ENCODE data around the gene MALRD1. TPM values are rescaled to one million over a fixed set of nuclear protein-coding genes. Genes with fewer than 3 reads are reported as not detected.

MALRD1 gene
- total RNA-seq, 1 experiment from 2014 or later, result not detected

DNA sequence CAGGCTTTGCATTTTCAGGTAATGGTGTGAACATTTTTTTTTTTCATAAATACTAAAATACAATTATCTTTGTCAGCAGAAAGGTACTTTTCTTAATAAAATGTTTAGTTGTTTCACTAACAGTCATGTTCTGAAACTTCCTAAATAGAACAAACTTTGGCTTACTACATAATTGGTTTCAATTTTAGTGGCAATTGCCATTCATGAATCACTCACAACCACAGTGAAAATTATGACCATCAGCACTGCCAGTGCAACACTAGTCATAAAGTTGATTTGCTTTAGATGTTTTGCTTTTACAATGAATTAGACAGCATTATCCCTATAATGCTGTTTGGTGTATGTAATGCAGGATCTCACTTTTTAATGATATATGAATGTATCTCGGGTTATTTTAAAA is 470.0 kb downstream of the MALRD1 start:
- H3K36me3 ChIP-seq (ENCODE audit: control insufficient read depth, insufficient read depth, low read length), result no peaks in the 10 kb centered on the region
- intact Hi-C loops (cut with micrococcal nuclease; ENCODE audit: unreplicated experiment), result no loop called here
- no TSS peak for BruUV-seq (replicated peaks)
- no peaks in the 10 kb centered on the region for H3K27me3 ChIP-seq (ENCODE audit: control insufficient read depth, insufficient read depth, low read length)
- H3K4me3 ChIP-seq (ENCODE audit: low read depth in 2 of 2, low read length in 2 of 2), result no peak overlapping the region
- CTCF ChIA-PET, result no interaction called here
- in situ Hi-C loops (cut with HindIII; ENCODE audit: low pct_unique_long_range_greater_than_20kb, low sequenced_read_pairs), result no loop called here
- H3K9me3 ChIP-seq (ENCODE audit: control insufficient read depth, insufficient read depth, low read depth, low read length), result no peaks in the 10 kb centered on the region
- no peak for DNase-seq (ENCODE audit: low read depth, low spot score)
- no peaks in the 10 kb centered on the region for H3K4me1 ChIP-seq (ENCODE audit: control insufficient read depth, insufficient read depth, low read length)
- POLR2A ChIA-PET, result no interaction called here
- ATAC-seq, result no peak
- H3K27ac ChIP-seq (ENCODE audit: low read length), result no peak overlapping the region
- TF ChIP-seq SIN3A (IDR thresholded peaks at IDR 0.05; ENCODE audit: borderline replicate concordance, insufficient read depth, low read depth, low read length), result no peak
- TF ChIP-seq POLR2AphosphoS5 (IDR thresholded peaks at IDR 0.05; ENCODE audit: low read depth, low read length), result no peak
- TF ChIP-seq CTCF (IDR thresholded peaks at IDR 0.05), result no peak
- TF ChIP-seq TCF7L2 (IDR thresholded peaks at IDR 0.05; ENCODE audit: low read depth, low read length), result no peak
- TF ChIP-seq REST (IDR thresholded peaks at IDR 0.05; ENCODE audit: insufficient read depth in 1 of 2, low read depth in 2 of 2, low read length in 1 of 2), result no peak

DNA sequence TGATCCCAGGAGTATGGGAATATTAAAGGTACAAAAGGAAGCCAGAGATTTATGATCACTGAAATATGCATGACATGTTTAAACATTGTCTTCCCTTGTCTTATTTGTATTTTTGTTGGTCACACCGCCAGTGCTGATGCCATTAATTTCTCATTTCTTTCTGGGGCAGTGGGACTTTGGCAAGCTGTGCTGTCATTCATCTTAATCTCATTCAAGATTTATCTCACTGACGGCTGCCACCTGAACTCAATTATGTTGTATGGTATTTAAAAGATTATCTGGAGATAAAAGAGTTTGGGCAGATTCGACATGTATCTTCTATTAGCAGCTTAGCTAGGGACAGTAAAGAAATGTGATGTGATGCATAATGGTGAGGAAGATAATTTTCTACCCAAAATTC is 482.7 kb downstream of the MALRD1 start:
- DNase-seq (ENCODE audit: low read depth, low spot score), result no peak
- H3K27me3 ChIP-seq (ENCODE audit: control insufficient read depth, insufficient read depth, low read length), result no peaks in the 10 kb centered on the region
- no peak overlapping the region for H3K27ac ChIP-seq (ENCODE audit: low read length)
- no peaks in the 10 kb centered on the region for H3K9me3 ChIP-seq (ENCODE audit: control insufficient read depth, insufficient read depth, low read depth, low read length)
- intact Hi-C loops (cut with micrococcal nuclease; ENCODE audit: unreplicated experiment) (no loop called here), in situ Hi-C loops (cut with HindIII; ENCODE audit: low pct_unique_long_range_greater_than_20kb, low sequenced_read_pairs) (no loop called here)
- BruUV-seq (replicated peaks), result no TSS peak
- CTCF ChIA-PET, result no interaction called here
- no peaks in the 10 kb centered on the region for H3K4me1 ChIP-seq (ENCODE audit: control insufficient read depth, insufficient read depth, low read length)
- no peak overlapping the region for H3K4me3 ChIP-seq (ENCODE audit: low read depth in 2 of 2, low read length in 2 of 2)
- POLR2A ChIA-PET, result no interaction called here
- TF ChIP-seq SIN3A (IDR thresholded peaks at IDR 0.05; ENCODE audit: borderline replicate concordance, insufficient read depth, low read depth, low read length) (no peak), TCF7L2 (IDR thresholded peaks at IDR 0.05; ENCODE audit: low read depth, low read length) (no peak), REST (IDR thresholded peaks at IDR 0.05; ENCODE audit: insufficient read depth in 1 of 2, low read depth in 2 of 2, low read length in 1 of 2) (no peak), POLR2AphosphoS5 (IDR thresholded peaks at IDR 0.05; ENCODE audit: low read depth, low read length) (no peak), CTCF (IDR thresholded peaks at IDR 0.05) (no peak)
- no peak for ATAC-seq
- no peaks in the 10 kb centered on the region for H3K36me3 ChIP-seq (ENCODE audit: control insufficient read depth, insufficient read depth, low read length)

All from Panc1 (cell line).